HFF-Myc (cell line): ENCODE data around the gene TRIO.

Experiments used
- DNase-seq: peaks from one replicate; pipeline ENCODE4 v3.0.0-alpha.2; 2011; ENCODE audit warnings: low read depth; ENCODE audit errors: extremely low read depth
- H3K4me3 ChIP-seq: replicated peaks from 2 replicates; pipeline ENCODE4 v1.5.1; 2011; ENCODE audit warnings: low read depth, mild to moderate bottlenecking, control low read depth, low read length
- TF ChIP-seq, protein P1 (sequence below): IDR thresholded peaks from 2 replicates; pipeline ENCODE4 v1.5.1; 2012; ENCODE audit warnings: mild to moderate bottlenecking, low read depth, low read length, control low read depth; ENCODE audit errors: missing control alignments

TRIO gene

DNA sequence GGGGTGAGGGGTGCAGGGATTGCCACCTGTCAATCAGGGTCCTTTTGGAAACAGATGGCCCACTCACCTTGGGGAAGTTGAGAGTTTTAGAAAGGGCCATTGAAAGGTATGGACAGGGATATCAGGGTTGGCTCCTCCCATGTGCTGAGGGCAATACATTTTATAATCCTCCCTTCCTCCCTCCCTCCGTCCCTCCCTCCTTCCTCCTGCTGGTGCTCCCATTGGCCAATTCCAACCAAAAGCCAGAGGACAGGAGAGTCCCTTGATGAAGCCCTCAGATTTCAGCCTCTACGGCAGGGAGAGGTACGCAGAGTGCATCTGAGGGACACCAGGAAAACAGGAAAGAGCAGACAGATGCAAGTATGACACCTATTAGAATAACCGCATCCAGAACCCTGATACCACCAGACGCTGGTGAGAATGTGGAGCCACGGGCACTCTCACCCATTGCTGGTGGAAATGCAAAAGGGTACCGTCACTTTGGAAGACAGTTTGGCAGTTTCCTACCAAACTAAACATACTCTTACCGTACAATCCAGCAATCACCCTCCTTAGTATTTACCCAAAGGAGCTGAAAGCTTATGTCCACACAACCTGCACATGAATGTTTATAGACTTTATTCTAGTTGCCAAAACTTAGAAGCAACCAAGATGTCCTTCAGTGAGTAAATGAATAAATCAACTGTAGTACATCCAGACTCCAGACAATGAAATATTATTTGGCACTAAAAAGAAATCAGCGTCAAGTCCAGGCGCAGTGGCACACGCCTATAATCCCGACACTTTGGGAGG lies 380.3 kb downstream of the TRIO start:
- DNase-seq, result no peak
- TF ChIP-seq, protein P1, sequence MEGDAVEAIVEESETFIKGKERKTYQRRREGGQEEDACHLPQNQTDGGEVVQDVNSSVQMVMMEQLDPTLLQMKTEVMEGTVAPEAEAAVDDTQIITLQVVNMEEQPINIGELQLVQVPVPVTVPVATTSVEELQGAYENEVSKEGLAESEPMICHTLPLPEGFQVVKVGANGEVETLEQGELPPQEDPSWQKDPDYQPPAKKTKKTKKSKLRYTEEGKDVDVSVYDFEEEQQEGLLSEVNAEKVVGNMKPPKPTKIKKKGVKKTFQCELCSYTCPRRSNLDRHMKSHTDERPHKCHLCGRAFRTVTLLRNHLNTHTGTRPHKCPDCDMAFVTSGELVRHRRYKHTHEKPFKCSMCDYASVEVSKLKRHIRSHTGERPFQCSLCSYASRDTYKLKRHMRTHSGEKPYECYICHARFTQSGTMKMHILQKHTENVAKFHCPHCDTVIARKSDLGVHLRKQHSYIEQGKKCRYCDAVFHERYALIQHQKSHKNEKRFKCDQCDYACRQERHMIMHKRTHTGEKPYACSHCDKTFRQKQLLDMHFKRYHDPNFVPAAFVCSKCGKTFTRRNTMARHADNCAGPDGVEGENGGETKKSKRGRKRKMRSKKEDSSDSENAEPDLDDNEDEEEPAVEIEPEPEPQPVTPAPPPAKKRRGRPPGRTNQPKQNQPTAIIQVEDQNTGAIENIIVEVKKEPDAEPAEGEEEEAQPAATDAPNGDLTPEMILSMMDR, result no peak
- no peak overlapping the region for H3K4me3 ChIP-seq

DNA sequence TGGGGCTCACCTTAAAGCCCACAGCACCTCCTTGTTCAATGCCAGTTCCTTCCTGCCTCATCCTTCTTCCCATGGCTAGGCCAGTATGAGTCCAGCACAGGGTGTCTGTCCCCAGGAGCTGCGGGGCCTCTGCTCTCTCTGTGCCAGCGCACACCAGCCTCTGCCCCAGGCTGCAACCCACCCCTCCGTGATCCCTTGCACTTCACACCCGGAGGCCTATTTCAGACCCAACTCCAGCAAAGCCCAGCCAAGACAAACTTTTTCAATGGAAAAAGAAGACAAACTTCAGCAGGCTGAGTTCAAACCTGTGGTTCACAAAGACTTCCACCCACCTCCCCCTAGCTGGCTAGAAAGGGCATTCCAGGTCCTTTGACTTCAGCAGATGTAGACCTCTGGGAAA lies 382.3 kb downstream of the TRIO start:
- DNase-seq, result no peak
- H3K4me3 ChIP-seq, result no peak overlapping the region
- TF ChIP-seq, protein P1, result no peak

DNA sequence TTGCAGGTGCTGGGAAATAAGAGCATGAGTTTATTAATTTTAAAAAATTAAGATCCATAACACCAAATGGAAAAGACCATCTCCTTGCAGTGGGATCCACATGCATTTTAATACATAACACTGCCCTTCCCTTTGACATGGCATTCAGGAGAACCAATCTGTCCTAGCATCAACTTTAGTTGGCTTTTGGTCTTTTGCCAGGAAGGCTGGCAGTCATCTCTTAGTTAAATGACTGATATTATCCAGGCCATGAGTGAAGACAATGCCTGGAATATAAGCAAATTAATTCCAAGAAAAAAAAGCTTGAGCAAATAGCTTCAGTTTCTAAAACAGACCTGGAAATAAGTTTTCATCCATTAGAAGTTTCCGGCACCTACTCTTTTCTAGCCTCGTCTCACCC lies 383.4 kb downstream of the TRIO start:
- DNase-seq, result no peak
- TF ChIP-seq, protein P1, result no peak

DNA sequence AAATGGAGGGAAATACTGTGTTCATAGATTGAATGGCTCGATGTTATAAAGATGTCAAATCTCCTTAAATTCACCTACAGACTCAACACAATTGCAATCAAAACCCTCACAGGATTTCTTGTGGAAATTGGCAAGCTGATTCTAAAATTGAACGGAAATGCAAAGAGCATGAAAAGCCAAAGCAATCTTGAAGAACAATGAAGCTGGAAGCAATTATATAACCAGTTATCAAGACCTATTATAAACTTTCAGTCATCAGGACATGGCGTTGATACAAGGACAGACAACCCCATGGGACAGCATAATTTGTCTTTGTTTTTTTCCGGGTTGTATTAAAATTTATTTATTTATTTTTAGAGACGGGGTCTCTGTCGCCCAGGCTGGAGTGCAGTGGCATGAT lies 385.0 kb downstream of the TRIO start:
- no peak overlapping the region for H3K4me3 ChIP-seq
- TF ChIP-seq, protein P1, result no peak
- DNase-seq, result no peak

More for the DNA sequence above, 383.4 kb downstream of the TRIO start:
- H3K4me3 ChIP-seq, result no peak overlapping the region

DNA sequence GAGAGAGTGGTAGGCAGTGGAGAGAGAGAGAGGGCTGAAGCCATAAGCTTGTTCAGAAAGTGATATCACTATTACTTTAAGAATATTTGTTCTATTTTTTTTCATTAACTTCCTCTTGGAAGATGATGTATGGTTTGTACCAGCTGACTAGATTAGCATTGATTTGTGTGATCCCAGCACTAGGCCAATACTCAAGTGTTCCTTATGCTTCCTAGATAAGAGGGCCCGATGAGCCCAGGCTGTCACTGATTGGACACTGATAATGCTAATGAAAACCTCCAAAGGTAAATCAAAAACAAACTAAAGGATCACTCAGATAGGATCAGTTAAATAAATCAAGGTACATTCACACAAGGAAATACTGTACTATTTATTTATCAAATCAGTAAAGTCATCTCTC lies 385.8 kb downstream of the TRIO start:
- no peak for DNase-seq
- TF ChIP-seq, protein P1, result no peak
- no peak overlapping the region for H3K4me3 ChIP-seq

DNA sequence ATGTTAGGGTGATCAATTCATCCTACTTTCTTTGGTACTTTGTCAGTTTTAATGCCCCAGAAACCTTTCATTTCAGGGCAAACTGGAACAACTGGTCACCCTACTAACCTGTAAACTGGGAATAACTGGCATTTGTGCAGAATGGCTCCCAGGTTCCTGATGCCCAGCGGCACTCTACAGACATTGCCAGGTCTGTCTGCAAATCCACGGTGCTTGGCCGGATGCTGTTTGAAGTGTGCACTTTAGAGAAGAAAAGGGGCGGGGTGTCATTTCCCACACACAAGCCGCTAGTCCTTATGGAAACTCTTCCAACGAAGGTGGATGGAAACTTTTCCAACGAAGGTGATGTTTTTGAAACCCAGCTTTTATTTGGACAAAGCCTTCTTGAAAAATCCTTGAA lies 388.5 kb downstream of the TRIO start:
- no peak overlapping the region for H3K4me3 ChIP-seq
- TF ChIP-seq, protein P1, result no peak
- no peak for DNase-seq

DNA sequence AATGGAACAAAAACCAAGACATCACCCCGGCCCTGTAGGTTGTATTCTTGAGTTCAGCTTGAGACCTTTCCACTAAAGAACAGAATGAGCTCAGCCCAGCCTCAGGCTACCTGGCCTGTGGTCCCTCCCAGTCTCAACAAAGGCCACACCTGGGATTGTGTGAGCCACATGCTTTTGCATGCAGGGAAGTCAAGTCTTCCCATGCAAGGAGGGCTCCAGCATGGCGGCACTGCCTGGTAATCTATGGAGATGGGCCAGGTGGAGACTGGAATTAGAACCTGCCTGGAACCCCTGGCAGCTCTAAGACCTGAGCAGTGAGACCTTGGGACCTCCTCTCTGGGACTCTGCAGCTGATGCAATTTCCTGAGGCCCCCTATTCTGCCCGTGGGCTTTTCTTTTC lies 389.0 kb downstream of the TRIO start:
- DNase-seq, result no peak
- TF ChIP-seq, protein P1, result no peak
- H3K4me3 ChIP-seq, result no peak overlapping the region
